AG04450 (cell line): Measurements from ENCODE around the gene FREM2. TPM values are rescaled to one million over a fixed set of nuclear protein-coding genes. Genes with fewer than 3 reads are reported as not detected.

ENCODE experiments used
- CTCF ChIA-PET: fragments of 300-600, 350-600 bp; formaldehyde crosslinking; extraction: SDS; loops from one replicate; lab custom pipeline; 2022; ENCODE audit warnings: antibody characterized with exemption, inconsistent platforms; lab: Charles Lee
- POLR2A ChIA-PET: fragments of 350-600 bp; formaldehyde crosslinking; extraction: SDS; loops from one replicate; lab custom pipeline; 2021; ENCODE audit warnings: antibody characterized with exemption, inconsistent platforms; lab: Yijun Ruan, JAX
- DNase-seq: peaks from one replicate; pipeline ENCODE4 v3.0.0-alpha.2; 2011; ENCODE audit warnings: low read depth, low spot score
- H3K27ac ChIP-seq: one replicate; pipeline ENCODE4 v1.5.1; 2012; ENCODE audit warnings: low read depth, low read length, control low read depth
- H3K27me3 ChIP-seq: one replicate; pipeline ENCODE4 v1.6.0; 2012; ENCODE audit warnings: low read length; ENCODE audit not compliant: control insufficient read depth, insufficient read depth
- H3K4me3 ChIP-seq: 2 replicates; pipeline ENCODE4 v1.5.1; 2011; ENCODE audit warnings: mild to moderate bottlenecking, low read depth, low read length, control low read depth
- H3K9me3 ChIP-seq: 2 replicates; pipeline ENCODE4 v1.5.1; 2012; ENCODE audit warnings: low read length; ENCODE audit not compliant: control insufficient read depth, insufficient read depth
- polyA plus RNA-seq: library from polyadenylated mRNA; depleted of rRNA; stranded (reverse); fragments of >200 nt; gene quantifications from 2 replicates; pipeline ENCODE4 v1.2.3, GENCODE V29; 2011
- TF ChIP-seq, protein P1 (sequence below): IDR thresholded peaks from 2 replicates; pipeline ENCODE4 v1.5.1; 2011; ENCODE audit warnings: low read depth, low read length, control low read depth, inconsistent platforms

Gene FREM2
- polyA plus RNA-seq, 1 experiment = not detected

DNA sequence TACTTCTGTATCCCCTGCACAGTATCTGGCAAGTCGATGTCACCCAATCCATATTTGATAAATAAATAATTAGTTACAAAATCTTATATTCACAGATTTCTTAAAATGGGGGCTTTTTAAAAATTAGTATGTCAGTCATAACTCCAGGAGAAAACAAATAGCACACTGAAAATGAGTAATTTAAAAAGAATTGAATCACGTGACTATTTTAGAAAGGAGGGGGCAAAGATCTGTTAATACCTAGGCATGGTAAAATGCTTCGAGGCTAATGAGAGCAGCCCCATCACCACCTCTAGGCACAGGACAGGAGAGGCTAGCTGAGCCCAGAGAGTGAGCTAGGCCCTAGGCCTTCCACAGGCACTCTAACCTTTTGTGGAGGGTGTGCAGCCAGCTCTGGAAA is 94.7 kb downstream of the FREM2 start:
- Histone ChIP-seq H3K27ac (no peak overlapping the region), H3K9me3 (no peaks in the 10 kb centered on the region), H3K27me3 (no peaks in the 10 kb centered on the region), H3K4me3 (no peak overlapping the region)
- no peak for DNase-seq
- ChIA-PET POLR2A (no interaction called here), CTCF (no interaction called here)
- TF ChIP-seq, protein P1, sequence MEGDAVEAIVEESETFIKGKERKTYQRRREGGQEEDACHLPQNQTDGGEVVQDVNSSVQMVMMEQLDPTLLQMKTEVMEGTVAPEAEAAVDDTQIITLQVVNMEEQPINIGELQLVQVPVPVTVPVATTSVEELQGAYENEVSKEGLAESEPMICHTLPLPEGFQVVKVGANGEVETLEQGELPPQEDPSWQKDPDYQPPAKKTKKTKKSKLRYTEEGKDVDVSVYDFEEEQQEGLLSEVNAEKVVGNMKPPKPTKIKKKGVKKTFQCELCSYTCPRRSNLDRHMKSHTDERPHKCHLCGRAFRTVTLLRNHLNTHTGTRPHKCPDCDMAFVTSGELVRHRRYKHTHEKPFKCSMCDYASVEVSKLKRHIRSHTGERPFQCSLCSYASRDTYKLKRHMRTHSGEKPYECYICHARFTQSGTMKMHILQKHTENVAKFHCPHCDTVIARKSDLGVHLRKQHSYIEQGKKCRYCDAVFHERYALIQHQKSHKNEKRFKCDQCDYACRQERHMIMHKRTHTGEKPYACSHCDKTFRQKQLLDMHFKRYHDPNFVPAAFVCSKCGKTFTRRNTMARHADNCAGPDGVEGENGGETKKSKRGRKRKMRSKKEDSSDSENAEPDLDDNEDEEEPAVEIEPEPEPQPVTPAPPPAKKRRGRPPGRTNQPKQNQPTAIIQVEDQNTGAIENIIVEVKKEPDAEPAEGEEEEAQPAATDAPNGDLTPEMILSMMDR = no peak

DNA sequence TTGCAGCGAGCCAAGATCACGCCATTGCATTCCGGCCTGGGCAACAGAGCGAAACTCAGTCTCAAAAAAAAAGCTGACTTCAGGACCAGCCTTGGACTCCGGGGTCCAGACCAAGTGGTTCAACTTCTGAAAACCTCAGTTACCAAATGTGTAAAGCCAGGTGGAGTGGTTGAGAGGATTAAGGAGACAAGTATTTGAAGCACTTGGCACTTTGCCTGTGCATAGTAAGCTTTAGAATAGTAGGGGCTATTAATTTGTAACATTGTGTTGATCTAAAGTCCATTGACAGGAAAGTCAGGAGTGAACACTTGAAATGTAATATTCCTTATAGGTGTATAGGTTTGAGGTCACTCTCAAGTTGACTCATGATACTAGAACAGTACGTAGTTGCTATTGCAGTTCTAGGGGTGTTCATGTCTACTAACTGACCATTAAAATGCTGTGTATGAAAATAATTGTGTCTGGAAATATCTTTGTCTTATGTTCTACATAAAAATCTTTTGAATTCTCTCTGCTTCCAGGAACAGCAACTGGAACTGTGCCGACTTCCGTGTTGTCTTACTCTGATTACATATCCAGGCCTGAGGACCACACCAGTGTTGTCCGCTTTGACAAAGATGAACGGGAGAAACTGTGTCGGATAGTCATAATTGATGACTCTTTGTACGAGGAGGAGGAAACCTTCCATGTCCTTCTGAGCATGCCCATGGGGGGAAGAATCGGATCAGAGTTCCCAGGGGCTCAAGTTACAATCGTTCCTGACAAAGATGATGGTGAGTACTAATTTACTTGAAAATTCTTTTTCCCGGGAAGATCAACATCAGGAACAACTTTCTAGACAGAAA is 97.4 kb downstream of the FREM2 start:
- TF ChIP-seq, protein P1 = no peak
- Histone ChIP-seq H3K9me3 (no peaks in the 10 kb centered on the region), H3K4me3 (no peak overlapping the region), H3K27ac (no peak overlapping the region), H3K27me3 (no peaks in the 10 kb centered on the region)
- ChIA-PET CTCF (no interaction called here), POLR2A (no interaction called here)
- DNase-seq = no peak

DNA sequence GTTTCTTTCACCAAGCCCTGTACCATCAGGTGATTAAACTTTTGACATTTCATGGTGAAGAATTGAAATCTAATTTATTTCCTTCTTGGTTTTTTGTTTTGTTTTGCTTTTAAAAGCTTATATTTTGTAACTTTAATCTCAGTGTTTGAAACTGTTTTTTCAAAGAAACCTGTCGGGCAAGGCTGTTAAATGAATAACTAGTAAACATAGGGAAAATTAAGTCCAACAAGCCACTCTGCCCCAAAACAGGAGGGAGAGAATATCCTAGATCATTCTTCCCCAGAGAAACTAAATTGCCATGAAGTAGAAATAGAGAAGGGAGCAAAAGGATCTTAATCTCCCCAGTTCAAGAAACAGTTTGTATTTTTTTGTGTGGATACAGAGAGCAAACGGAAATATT is 98.2 kb downstream of the FREM2 start:
- CTCF ChIA-PET = no interaction called here
- Histone ChIP-seq H3K27me3 (no peaks in the 10 kb centered on the region), H3K27ac (no peak overlapping the region), H3K4me3 (no peak overlapping the region), H3K9me3 (no peaks in the 10 kb centered on the region)
- DNase-seq = no peak
- TF ChIP-seq, protein P1 = no peak
- POLR2A ChIA-PET = no interaction called here

DNA sequence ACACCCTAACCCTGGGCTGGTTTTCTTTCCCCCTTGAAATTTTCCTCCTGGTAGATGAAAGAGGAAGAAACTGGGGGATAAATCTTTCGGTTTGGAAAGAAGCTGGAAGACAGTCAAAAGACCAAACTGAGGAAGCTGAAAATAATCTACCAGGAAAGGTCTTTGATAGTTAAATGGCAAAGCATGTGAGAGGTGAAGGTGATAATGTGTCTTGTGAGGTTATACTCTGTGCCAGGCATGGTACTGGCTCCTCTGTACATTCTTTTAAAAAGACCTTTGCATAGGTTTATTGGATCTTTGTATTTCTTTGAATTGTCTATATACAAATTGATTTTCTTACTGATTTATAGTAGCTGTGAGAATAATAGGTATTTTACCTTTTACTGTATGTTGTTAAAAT is 98.6 kb downstream of the FREM2 start:
- Histone ChIP-seq H3K27me3 (no peaks in the 10 kb centered on the region), H3K27ac (no peak overlapping the region), H3K9me3 (no peaks in the 10 kb centered on the region), H3K4me3 (no peak overlapping the region)
- TF ChIP-seq, protein P1 = no peak
- no peak for DNase-seq
- ChIA-PET POLR2A (no interaction called here), CTCF (no interaction called here)

DNA sequence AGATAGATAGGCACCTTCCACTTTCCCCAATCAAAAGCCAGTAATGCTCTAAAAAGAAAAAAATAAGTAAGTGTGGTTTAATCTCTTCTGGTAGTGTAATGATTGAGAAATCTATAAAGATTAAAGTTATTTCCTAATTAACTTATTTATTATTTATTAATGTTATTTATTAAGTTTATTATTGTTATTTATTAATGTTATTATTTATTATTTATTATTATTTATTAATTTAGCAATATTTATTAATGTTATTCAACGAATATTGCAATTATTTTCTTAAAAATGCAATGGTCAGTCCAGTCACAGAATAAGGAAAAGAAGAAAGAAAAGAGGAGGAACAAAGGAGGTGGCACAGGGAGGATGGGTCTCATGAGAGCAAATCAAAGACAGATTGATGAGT is 100.7 kb downstream of the FREM2 start:
- TF ChIP-seq, protein P1 = no peak
- H3K27me3 ChIP-seq = no peaks in the 10 kb centered on the region
- no peak for DNase-seq
- no peak overlapping the region for H3K4me3 ChIP-seq
- ChIA-PET POLR2A (no interaction called here), CTCF (no interaction called here)
- no peaks in the 10 kb centered on the region for H3K9me3 ChIP-seq
- no peak overlapping the region for H3K27ac ChIP-seq
